GM19239 (cell line): ENCODE results near the gene UTF1.
"Not testable (repeated sequence)": the region's sequence is repeated elsewhere in the genome, so short reads cannot be mapped to it uniquely, and the experiment has no call there.

Experiments used
- DNase-seq: peaks from one replicate; pipeline ENCODE4 v3.0.0; 2011; ENCODE audit warnings: low spot score; ENCODE audit not compliant: insufficient read length
- FAIRE-seq: peaks from 2 replicates; lab custom pipeline; 2011; peaks lifted over from hg19 to GRCh38; lab: Jason Lieb, UNC

Gene UTF1

GRCh38 chr10:133207627-133208026 lies 22.4 kb upstream of the UTF1 start:
- DNase-seq (no peak), FAIRE-seq (no peak)

- DNase-seq (no peak), FAIRE-seq (no peak)
These were observed 21.6 kb upstream of the UTF1 start for GRCh38 chr10:133208466-133208865.

- FAIRE-seq (no peak), DNase-seq (no peak)
These were observed 20.9 kb upstream of the UTF1 start for GRCh38 chr10:133209117-133209516.

- DNase-seq (no peak), FAIRE-seq (no peak)
These were observed 20.4 kb upstream of the UTF1 start for GRCh38 chr10:133209641-133210040.

DNA sequence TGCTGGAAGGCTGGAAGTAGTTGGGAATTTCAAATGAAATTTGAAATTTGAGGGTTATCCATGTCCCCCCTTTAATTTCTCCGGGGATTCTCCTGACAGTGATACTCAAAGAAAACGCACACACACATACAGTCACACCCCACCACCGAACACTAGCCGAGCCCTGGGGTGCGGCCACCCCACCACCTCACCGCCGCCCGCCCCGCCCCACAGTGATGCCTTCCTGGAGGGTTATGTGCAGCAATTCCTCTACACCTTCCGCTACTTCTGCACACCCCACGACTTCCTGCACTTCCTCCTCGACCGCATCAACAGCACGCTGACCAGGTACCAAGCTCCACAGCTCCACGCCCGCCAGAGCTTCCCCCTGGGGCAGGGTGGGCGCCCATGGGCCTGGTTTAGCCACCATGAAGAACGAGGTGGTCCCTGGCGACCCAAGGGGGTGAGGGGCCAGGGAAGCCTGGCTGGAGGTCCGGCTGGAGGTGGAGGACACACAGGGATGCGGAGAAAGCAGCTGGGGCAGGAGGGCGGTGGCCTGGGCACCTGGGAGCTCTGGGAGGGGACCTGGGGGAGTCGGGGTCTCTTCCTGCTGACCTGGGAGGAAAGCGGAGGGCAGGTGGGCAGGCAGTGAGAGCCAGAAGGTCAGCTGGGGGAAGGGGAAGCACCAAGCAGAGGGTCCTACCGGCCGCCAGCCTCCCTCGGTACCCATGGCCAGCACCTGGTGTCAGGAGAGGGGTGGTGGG lies 19.4 kb upstream of the UTF1 start:
- FAIRE-seq = no peak

GRCh38 chr10:133211141-133211830 lies 18.7 kb upstream of the UTF1 start:
- FAIRE-seq = no peak
- no peak for DNase-seq

More for the DNA sequence above, 19.4 kb upstream of the UTF1 start:
- no peak for DNase-seq

DNA sequence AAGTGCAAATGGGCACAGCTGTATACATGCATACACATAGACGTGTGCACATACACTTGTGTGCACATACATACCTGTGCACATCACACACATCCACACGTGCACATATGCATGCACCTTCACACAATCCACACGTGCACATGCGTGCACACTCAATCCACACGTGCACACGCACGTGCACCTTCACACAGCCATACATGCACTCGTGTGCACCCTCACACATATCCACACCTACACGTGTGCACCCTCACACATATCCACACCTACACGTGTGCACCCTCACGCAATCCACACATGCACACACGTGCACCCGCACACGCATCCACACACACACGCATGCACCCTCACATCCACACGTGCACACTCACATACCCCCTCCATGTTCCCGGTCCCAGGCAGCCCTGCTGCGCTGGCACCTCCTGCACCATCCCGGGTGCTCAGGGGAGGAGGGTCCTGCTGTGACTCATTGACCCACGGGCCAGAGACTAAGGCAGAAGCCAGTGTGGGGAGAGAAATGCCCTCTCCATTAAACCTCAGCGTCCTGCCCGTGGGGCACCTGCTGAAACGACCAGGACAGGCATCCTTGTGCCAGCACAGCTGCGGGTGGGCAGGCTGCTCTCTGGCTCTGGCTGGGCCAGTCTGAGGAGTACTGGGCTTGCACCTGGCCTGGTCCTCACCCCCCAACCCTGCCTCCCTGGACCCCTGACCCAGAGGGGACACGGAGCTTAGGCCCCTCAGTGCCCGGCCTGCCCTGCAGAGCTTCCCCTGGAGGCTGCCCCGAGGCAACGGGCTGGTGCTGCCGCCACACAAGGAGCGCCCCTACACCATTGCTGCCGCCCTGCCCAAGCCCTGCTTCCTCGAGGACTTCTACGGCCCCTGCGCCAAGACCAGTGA lies 17.8 kb upstream of the UTF1 start:
- DNase-seq = no peak
- FAIRE-seq = no peak

- no peak for DNase-seq
These were observed 17.0 kb upstream of the UTF1 start for GRCh38 chr10:133212853-133213494.

DNA sequence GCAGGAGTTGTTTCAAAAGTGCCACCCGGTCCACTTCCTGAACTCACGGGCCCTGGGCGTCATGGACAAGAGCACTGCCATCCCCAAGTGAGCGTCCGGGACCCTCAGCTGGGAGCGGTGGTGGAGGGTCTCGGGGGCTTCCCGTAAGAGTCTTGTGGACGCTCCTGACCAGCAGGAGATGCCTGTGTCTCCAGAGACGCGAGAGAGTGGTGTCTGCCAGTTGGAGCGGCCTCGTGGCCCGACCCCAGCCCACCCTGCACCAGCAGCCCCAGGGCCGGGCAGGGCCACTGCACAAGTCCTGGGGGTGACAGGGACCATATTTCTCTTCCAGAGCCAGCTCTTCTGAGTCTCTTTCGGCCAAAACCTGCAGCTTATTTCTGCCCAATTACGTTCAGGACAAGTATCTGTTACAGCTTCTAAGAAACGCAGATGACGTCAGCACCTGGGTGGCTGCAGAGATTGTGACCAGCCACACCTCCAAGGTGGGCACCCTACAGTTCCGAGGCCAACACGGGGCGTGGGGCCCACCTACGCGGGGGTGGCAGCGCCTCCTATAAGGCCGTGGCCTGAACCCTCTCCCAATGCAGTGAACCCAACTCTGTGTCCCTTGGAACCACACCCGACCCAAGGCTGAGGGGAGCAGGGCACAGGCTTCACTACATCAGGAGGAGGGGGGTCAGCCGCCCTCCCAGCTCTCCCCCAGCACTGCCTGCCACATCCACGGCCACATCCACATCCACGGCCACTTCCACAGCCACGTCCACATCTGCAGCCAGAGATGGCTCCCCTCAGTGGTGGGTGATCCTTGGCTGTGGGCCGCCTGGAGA lies 16.2 kb upstream of the UTF1 start:
- FAIRE-seq = no peak
- DNase-seq = no peak

More at GRCh38 chr10:133212853-133213494, 17.0 kb upstream of the UTF1 start:
- no peak for FAIRE-seq

DNA sequence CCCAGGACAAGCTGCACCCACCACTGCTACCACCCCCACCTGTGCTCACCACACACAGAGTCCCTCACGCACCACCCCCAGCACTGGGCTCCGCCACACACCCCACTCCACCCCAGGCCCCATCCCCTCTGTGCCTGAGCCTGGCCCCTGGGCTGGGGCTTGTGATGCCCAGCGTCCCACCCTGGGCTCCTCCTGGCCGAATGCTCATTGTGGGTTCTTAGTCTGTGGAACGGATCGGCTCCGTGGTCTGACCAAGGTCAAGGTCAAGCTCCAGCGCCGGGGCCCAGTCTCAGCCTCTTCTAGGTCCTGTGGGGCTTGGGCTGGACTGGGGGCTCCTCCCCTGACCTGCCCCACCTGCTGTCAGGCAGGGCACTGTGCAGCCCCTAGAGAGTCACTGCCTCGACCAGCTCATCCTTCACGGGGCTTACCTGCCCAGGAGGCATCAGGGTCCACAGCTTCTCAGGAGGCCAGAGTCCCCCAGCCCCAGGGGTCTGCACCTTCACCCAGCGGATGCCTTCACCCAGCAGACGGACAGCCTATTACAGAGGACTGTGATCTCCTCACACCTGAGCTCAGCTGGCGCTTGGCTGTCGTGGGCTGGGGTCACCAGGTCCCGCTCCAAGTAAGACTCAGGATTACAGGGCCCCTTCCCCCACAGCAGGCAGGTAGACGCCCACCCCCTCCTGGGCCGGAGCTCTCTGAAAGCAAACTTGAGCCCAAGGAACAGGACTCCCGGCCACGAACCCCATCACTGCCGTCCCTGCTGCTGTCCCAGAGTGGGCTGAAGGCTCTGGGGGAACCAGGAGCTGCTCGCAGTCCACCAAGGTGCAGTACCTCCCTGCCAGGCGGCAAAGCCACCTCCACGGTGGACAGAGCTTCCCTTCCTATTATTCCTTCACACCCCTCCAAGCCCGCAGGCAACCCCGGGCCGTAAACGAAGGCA lies 15.3 kb upstream of the UTF1 start:
- DNase-seq (no peak), FAIRE-seq (no peak)

DNA sequence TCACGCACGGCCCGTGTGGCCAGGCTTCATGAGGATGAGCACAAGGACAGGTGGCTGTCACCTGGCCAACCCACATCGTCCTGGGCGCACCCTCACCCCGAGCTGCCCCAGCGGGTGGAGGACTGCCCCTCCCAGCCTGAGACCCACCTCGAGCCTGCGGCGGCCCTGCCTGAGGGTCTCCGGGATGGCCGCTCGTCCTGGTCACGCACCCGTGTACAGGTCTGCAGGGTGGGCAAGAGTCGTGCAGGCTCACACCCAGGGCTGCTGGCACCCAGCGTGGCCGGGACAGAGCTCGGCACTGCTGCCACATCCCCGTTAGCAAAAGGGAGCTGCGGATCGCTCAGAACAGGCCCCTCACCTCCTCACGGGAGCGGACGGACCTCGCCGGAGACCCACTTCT lies 14.4 kb upstream of the UTF1 start:
- DNase-seq (no peak), FAIRE-seq (no peak)

DNA sequence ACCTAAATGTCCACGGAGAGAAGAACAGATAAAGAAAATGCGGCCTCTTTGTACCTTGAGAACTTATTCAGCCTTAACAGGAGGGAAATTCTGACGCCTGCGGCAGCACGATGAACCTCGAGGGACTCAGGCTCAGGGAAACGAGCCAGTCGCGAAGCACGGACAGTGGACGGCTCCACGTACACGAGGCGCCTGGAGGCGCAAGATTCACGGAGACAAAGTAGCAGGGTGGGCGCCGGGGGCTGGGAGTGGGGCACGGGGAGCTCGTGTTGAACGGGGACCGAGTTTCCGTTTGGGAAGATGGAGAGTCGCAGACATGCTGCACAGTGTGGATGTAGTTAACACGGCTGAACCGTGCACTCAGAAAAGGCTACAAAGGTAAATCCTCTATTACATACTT lies 13.2 kb upstream of the UTF1 start:
- DNase-seq = no peak
- FAIRE-seq = no peak

GRCh38 chr10:133217800-133218589 lies 12.0 kb upstream of the UTF1 start:
- DNase-seq (no peak), FAIRE-seq (no peak)

DNA sequence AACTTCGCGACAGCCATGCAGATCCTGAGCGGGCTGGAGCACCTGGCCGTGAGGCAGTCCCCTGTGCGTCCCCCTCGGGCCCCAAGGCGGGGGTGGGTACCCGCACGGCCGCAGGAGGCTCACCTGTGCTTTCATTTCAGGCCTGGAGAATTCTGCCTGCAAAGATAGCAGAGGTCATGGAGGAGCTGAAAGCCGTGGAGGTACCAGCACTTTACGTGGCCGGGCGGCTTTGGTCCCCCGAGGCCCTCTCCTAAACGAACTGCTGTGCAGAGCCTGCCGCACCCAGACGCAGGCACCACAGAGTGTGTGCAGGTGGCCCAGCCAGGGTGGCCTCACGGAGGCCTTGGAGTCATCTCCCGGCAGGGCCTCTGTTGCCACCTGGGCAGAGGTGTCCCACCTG lies 11.1 kb upstream of the UTF1 start:
- FAIRE-seq = no peak
- DNase-seq = no peak

DNA sequence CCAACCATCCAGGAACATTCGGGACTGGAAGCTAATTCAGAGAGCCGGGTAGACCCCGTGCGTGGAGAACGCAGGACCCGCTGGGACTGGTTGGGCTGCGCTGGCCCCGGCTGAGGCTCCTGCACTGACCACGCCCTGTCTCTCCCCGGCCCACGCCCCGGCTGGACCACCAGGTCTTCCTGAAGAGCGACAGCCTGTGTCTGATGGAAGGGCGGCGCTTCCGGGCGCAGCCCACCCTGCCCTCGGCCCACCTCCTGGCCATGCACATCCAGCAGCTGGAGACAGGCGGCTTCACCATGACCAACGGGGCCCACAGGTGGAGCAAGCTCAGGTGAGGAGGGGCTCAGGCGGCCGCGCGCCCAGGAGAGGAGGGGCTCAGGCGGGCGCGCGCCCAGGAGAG lies 10.2 kb upstream of the UTF1 start:
- FAIRE-seq (no peak), DNase-seq (no peak)

- no peak for FAIRE-seq
- no peak for DNase-seq
These were observed 8.7 kb upstream of the UTF1 start for GRCh38 chr10:133221331-133221730.

DNA sequence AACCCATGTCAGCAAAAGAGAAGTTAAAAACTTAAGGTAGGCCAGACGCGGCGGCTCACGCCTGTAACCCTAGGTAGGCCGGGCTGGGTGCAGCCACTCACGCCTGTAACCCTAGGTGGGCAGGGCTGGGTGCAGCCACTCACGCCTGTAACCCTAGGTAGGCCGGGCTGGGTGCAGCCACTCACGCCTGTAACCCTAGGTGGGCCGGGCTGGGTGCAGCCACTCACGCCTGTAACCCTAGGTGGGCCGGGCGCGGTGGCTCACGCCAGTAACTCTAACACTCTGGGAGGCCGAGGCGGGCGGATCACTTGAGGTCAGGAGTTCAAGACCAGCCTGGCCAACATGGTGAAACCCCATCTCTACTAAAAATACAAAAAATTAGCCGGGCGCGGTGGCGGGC lies 8.3 kb upstream of the UTF1 start:
- FAIRE-seq, DNase-seq: not testable (repeated sequence)

DNA sequence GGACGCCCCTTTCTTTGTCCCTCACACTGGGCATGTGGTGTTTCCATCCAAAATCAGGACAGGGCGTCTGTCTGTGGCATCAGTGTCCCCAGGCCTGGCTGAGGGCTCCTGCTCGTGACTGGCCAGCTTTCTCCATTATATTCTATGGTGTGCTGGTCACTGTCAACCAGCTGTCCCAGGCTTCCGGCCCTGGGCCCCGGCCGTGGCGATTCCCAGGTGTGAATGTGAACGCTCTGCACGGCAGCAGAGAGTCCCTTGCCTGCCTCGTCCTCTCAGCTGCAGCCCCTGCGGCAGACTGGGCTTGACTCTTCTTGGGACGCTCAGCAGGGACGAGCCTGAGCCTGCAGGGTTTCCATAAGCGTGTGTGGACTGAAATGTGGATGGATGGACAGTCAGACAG lies 5.9 kb upstream of the UTF1 start:
- DNase-seq = no peak
- no peak for FAIRE-seq
